Dedifferentiated amniotic fluid mesenchymal stem cell (primary cell): ENCODE data around the gene GRIP2.
A peak's percentile ranks its signal among the peaks of the same experiment; 100 is the strongest.

ENCODE experiments used
- DNase-seq: peaks from one replicate; pipeline ENCODE4 v3.0.0-alpha.2; 2016; ENCODE audit errors: extremely low spot score

GRIP2 gene

DNA sequence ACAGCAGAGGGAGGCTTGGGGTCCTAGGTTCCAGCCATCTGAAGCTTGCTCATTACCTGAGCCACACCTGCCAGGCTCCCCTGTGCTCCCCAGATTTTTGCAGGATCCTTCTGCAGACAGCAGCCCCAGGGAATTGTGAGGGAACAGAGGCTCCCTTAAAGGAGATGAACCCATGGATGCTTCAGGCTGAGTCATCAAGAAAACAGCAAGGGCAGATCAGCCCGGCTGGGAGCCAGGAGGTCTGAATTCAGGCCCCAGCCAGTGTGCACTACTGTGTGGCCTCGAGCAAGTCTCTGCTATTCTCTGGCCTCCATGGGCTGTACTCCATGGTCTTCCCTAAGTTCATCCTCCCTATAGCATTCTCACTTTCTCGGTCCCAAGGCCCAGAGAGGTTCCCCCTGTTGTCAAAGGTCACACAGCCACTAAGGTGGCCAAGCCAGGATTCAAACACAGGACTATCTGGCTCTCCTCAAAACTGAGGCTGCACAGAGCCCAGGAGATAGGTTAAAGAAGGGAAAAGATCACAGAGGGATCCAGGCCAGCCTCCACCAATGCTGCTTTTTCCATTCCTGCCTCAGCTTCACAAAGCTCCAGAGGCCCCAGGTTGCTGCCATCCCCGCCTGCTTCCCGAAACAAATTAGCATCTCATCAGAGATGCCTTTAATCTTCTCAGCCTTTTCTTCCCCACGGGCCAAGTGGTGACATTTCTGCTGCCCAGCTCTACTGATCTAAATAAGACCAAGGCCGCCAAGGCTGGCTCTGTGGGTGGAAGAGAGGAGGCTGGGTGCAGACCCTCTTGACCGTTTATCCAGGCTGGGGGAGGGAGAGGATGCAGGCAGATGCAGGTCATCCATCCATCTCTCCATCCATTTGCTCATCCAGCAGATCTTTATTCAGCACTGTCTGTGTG, 21.2 kb upstream of the GRIP2 start:
- DNase-seq: no peak

DNA sequence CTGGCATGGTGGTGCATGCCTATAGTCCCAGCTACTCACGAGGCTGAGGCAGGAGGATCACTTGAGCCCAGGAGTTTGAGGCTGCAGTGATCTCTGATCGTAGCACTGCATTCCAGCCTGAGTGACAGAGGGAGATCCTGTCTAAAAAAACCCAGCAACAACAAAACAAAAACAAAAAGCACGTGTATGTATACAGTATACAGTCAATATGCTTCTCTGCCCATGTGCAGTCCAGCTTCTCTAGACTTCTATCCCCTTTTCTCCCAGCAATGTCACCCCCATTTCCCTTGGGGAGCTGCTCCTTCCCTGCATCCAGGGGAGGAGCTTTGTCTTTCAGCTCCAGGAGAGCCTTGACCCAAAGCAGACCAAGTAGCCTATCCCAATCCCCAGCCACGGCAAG, 20.0 kb upstream of the GRIP2 start:
- DNase-seq: no peak

DNA sequence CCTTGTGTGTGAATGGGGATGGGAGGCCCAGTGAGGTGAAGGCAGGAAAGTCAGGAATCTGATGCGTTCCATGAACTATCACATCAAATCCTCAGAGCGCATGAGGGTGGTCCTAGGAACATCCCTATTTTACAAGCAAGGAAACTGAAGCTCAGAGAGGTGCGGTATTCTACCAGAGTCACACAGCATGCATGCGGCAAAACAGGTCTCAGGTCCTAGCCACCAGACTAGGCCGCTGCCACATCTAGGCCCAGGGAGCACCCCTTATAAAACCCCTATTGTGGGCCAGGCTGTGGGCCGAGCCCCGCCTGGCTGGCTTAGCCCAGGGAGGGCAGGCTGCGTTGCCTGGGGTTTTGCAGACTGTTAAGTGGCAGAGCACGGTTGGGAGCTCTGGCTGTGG, 17.9 kb upstream of the GRIP2 start:
- no peak for DNase-seq

DNA sequence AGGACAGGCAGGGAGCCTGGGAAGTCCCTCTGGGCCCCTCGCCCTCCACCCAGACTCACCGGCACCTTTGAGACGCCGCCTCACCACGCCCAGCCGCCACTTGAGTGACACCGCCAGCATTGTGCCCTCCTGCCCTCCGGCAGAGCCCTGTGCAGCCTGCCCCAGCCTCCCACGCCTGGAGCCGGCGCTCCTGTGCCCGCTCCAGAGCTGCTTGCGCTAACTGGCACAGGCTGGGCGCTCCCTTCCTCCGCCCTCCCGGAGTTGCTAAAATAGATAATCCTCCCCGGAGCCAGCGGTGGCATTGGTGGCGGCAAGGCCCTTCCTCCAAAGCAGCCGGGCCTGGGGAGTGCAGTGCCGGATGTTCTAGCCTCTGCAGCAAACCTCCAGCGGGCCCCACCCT, 15.7 kb upstream of the GRIP2 start:
- no peak for DNase-seq

DNA sequence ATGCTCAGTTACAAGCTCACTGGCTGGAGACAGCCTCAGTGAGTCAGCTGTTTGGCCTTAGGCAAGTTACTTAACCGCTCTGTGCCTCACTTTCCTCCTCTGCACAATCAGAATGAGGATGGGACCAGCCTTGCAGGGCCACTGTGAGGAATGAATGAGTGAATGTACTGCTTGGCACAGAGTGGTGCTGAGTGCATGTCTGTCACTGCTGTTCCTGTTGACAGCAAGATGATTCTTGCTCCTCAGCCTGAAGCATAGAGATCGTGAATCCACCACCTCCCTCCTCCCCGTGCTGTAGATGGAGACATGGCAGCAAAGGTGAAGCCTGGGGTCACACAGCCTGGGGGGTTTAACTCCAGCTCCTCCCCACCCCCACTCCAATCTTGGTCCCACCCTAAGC, 14.6 kb upstream of the GRIP2 start:
- no peak for DNase-seq

DNA sequence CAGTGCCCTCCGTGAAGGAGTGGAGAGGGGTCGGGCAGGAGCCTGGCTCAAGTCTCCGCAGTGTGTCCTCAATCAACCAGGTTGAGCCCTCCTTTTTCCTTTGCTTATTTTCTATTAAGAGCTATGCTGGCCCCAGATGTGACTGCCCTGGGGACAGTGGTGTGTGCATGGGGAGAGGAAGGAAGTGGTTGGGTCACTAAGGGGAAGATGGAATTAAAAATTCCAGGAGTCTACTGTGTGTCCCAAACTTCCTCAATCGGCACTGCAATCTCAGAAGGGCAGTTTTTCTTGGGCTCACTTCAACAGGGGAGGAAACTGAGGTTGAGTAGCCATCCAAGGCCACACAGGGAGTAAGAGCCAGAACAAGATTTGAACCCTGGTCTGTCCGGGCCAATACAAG, 13.7 kb upstream of the GRIP2 start:
- DNase-seq: no peak

DNA sequence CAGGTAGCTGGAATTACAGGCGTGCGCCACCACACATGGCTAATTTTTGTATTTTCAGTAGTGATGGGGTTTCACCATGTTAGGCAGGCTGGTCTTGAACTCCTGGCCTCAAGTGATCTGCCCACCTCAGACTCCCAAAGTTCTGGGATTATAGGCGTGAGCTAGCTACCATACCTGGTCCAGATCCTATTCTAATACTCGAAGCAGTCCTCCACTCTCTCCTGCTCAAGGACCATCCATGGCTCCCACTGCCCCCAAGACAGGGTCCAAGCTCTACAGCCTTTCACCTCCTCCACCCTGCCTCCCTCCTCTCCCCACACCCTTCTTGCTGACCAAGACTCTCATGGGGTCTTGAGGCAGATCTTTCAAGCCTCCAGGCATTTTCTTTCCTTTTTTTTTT, 12.6 kb upstream of the GRIP2 start:
- no peak for DNase-seq

DNA sequence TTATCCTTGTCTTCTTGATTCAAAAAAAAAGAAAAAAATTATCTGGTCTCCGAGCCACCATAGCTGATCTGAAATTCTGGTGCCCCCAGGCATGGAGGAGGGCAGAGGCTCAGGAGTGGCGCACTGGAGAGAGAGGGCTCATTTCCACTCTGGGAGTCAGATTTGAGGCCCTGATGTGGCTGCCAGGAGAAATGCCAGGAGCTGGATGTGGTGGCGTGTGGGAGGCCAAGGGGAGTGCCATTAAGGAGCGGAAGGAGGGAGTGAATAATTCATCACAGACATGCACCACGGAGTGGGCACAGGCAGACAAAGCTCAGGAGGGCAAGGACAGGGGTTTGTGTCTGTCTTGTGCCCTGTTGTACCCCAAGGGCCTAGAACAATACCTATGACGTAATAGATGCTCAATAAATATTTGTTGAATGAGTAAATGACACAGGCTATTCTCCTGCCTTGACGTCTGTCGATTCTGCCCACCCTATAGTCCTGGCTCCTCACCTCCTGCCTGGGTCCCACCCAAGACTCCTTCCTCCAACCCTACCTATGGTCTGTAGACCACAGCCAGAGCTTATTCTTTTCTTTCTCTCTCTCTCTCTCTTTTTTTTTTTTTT, 12.0 kb upstream of the GRIP2 start:
- no peak for DNase-seq

DNA sequence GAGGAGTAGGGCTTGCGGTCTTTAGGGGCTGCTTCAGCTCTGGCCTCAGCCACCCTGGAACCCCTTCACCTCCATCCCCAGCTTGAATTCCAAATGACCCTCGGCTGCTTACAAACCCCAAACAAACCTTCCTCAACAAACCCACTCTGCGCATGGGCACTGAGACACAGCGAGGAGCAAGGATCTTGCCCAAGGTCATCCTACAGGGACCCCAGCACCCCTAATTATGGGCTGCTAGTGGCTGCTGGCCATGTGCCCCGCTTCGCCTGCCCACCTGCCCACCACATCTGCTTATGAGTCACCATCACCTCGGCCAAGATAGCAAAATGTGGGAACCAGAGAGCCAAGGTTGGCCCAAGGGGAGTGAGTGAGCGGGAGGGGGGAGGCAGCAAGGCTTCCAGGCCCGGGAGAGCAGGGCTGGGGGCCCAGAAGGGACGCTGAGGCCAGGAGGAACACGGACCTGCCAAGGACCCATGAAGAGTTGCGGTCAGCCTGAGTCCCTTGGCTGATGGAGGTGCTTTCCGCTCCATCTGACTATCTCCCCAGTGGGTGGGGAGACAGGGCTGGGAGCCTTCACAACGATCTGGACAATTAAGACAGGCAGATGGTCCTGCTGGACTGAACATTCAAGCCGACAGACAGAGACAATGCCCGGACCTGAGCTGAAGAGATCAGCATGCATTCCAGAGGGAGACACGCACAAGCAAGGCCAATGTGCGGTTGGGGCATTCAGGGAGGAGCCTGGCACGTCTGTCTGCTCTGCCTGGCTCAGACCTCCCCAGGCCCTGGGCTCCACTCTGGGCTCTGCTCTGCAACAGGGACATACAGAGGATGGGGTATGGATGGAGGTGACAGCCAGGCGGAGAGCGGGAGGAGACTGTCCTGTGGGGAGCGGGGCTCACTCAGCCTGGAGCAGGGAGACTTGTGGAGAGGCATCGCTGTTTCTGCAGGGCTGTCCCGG, 10.8 kb upstream of the GRIP2 start:
- DNase-seq: no peak

DNA sequence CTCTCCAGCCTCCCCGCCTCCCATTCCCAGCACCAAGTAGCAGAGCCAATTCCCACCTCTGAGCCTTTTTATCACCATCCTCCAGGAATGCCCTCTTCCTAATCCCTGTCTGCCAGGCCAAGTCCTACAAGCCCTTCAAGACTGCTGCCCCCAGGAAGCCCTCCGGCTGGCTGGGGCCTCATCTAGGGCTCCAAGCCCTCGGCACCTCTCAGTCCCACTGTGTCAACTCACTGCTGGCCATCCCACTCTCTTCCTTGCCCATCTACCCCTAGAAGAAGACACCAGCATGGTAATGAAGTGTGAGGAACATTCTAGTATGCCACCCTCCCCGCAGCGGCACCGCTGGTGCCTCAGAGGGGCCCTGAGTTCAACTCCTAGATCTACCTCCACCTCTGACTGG, 10.0 kb upstream of the GRIP2 start:
- DNase-seq: no peak

DNA sequence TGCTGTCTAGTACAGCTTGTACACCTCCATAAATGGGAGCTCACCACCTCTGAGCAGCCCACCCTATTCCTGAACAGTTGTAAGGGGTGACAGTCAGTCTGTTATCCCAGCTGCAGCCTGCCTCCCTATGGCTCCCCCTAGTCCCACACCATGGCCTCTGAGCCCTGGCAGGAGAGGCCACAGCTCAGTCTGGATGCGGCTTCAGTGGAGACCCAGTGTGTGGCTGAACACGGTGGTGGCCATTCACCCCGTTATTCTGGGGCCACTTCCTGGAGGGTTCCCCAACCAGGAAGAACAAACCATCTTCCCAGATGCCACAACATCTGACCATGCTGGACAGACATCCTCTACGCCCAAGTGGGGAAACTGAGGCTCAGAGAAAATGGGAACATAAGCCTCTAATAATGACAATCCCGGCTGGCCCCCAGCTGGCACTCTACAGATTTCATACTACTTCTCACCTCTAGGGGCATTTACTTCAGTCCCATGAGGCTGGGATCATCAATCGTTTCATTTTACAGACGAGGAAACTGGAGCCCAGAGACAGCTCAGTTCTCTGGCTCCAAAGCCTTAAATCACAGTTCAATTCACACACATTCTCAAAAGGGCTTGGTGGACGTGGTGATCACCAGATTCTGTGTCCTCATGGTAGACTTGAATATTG, 9.2 kb upstream of the GRIP2 start:
- DNase-seq: no peak

DNA sequence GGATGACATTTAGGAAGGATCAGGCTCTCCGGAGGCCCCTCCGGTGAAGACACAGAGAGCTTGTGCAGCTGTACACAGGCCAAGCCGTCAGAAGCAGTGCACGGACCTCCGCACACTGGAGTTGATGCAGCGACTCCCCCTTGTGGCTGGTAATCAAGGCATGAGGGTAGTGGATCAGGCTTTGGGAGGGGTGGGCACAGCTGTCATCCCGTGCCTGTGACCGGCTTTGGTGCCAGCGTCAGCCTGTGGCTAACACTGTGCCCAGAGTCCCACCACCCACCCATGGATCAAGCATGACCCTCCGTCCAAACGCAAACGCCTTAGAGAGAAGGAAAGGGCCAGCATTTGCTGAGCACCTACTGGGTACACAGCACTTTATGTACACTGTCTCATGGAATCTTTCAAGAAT, 8.2 kb upstream of the GRIP2 start:
- DNase-seq: peak; percentile 60

DNA sequence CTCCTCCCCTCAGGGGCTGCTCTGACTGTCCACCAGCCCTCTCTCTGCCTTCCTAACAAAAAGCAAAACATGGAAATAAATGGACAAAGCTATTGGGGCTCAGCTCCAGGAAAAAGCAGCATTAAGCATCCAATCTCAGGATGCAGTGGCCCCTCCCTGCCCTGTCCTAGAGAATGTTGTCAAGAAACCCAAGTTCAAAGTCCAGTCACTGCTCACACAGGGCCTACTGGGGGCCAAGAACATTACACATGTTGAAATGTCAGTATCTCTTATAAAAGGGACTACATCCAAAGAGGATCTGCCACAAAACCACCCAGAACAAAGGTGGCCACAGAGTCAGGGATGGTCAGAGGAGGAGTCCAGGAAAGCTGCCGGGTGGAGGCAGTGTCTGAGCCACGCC, 7.6 kb upstream of the GRIP2 start:
- no peak for DNase-seq

DNA sequence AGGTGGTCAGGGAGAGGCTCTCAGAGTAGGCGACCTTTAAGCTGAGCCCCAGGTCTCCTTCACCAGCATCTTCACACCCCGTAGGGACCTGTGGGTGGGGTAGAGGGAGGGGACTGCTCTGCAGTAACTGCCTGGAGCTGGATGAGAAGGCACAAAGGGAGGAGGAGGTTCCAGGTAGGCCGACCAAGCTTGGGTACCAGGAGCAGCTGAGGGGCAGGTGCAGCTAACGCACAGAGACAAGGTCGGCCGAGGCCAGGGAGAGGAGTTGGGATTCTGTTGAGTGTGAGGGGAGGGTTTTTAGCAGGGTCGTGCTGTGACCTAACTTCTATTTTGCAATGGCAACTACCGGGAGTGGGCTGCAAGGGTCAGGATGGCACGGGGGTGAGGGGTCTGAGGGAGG, 5.9 kb upstream of the GRIP2 start:
- no peak for DNase-seq

DNA sequence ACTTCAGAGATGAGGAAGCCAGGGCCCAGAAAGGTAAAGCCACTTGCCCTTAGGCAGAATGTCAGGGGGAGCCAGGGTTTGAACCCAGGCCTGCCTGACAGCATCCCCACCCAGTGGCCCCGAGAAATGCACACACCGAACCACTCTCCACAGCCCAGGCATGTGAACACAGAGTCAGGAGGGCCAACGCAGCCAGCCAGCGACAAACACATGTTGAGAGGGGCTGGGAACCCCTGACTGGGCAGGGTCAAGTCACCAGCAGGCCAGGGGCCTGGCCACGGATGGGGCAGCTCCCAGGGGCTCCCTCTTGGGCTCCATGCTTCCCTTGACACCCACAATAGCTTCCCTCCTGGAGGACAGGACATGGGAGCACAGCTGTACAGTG, 5.1 kb upstream of the GRIP2 start:
- no peak for DNase-seq

DNA sequence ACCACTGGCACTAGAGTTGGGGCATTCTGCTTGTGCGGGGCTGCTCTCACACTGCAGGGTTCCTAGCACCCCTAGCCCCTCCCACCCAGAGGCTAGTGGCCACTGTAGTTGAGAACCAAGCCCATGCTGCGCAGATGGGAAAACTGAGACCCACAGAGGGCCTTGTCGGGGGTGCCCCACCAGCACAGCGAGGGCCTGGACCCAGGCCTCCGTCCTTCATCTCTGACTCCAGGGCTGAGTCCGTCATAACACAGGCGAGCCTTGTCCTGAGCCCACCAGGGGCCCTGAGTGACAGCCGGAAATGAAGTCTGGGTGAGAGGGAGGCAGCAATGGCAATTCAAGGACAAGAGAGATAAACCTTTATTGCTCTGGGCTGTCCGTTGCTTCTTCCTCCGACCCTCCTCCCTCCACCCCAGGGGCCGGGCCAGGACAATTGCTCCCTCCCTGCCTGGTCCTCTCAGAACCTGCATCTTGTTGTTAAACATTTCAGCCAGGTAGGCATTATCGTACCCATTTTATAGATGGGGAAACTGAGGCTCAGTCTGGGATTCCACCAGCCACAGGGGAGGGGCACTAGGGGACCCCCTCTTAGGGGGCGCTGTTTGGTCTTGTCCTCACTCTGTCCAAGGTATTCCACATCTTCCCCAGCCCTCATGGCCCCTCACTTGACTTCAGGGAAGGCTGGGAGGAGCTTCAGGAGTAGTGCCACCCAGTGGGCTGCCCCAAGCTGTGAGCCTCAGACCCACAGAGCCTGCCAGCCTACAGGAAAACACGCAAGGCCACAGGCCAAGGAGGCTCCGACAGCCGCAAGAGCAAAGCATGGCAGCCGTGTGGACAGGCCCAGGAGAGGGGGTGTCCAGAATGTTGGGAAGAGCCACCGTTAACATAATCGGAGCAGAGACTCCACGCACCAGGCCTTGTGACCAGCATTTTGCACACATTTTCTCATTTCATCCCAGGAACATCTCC, 4.4 kb upstream of the GRIP2 start:
- DNase-seq: no peak

DNA sequence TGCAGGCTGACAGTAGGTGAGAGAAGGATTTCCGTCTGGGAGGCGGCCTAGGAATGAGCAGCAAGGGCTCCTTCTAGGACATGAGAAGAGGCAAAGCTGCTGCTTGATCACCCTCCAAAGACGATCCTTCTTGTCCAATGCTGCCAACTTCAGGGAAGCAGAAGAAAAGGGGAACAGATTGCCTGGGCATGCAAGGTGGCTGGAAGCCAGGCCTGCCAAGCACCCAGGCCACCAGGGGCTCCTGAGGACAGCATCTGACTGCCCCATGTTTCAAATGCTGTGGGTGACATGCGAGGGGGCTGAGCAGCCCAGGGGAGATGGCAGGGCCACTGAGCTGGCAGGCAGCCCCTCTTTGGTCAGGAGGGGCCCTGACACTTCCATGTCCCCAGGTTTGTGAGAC, 3.3 kb upstream of the GRIP2 start:
- DNase-seq: no peak

DNA sequence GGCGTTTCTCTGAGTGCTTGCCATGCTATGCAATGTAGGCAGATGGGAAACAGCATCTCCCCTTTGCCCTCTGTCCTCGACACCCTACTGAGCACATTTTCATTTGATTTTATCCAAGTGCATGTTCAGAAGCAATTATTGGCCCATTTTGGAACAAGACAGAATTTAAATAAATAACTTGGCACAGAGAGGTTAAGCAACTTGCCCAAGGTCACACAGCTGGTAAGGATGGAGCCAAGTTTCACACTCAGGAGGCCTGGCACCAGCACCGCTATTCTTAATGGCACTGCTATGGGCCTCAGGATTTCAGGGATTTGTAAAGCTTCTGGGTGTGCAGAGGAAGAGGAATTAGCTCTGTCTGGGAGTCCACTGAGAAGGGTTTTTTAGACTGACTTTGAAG, 2.5 kb upstream of the GRIP2 start:
- no peak for DNase-seq

DNA sequence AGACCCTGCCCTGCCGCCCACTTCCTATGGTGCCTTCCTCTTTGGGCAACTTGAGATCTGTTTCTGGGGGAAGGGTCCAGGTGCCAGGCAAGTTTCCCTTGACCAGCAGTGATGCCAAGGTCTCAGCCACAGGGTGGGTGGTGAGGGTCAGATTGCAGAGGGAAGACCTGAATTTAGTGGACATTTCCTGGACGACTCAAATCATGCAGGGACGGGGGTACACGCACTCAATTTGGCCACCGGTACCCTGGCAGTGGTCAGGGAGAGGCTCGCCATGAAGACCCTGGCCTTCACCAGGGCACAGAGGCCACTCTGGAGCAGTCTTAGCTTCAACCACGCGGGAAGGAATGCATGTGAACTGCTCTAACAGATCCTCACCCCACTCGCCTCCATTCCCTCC, 1.5 kb upstream of the GRIP2 start:
- DNase-seq: no peak

DNA sequence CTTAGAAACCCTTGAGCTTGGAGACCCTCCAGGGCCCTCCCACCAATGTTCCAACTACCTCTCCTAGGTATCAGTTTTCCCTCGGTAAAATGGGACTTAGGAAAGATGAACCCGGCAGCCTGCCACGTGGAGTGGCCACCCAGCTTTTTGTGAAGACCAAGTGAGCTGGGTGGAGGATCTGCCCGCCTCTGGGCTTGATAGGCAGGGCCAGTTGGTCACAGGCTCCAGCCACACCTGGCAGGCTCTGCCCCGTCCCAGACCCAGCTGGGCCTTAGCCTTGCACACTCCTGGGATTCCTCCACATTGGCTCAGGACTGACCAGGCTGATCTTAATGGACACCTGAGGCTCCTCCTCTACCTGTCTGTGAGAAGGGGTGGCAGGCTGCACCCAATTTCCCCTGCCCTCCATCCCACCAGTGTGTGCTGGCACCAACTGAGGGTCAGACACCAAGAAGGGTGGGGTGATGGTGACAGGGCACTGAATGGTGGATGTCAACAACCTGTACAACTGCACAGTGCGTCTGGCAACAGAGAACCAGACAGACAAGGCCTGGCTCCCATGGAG, 761 bp upstream of the GRIP2 start:
- no peak for DNase-seq

DNA sequence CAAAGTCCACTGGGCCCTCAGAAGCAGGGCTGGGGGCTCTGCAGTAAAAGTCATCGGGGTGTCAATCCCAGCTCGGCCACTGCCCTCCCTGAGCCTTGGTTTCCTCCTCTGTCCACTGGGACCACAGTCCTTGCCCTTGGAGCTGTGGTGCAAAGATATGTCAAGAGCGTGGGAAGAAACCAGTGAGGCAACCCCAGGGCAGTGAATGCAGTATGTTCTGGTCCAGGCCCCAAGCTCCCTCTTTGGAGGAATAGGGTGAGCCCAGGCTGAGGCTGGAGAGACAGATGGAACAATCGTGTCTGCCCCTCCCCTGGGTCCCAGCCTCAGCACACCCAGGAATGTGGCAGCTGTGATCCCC, 779 bp downstream of the GRIP2 start:
- no peak for DNase-seq
